GM18520 (cell line): Measurements from ENCODE around the gene DCAF11.
A peak's percentile ranks its signal among the peaks of the same experiment; 100 is the strongest.

ENCODE experiments used
- ATAC-seq: cut with Tn5 transposase; IDR thresholded peaks from one replicate; pipeline ENCODE4 v1.9.1; 2021; ENCODE audit not compliant: unreplicated experiment

The DCAF11 gene

DNA sequence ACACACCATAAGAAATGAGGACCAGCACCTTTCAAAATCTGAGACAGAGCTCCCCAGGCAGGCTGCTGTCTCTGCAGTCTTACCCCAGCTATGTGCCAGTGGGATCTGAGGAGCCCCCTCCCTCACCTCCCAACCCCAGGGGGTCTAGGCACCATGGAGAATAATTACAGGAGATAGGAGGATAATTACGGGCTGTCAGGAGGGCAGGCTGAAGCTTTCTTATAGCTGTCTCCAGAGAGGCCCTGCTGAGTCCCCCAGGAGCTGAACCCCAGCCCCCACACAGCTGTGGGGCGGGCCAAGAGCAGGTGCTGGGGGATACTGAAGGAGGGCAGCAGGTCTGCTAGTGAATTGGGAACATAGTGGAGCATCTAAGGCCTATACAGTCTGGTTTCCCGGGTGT, 36.4 kb upstream of the DCAF11 start:
- ATAC-seq = no peak

DNA sequence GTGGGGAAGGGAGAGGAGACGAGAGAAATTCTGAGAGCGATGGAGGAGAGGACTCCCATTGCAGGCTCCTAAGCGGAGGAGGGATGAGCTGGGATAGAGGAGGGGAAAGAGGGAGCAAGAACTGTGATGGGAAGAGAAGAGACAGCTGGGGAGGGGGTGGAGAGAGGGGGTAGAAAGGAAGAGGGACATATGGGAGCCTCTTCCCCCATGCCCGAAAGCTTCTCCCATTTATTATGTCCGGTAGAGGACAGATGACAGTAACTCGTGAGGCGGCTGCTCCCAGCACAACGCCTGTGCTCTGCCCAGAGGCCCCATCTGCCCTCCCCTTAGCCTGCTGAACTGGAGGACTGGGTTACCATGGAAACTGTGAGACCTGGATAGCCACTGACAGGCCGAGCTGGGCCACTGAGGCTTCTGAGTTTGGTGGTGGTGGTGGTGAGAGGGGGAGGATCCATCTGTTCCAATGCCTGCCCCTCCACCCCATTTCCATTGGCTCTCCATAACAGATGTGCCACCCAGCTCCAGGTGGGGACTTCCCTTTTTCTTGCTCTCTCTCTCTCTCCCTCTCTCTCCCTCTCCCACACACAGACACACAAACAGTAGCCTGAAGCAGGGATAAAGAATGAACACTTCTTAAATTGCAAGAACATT, 35.0 kb upstream of the DCAF11 start:
- ATAC-seq = no peak

- no peak for ATAC-seq
Measured at GRCh38 chr14:24080142-24080530, 34.4 kb upstream of the DCAF11 start.

- peak; percentile 76 for ATAC-seq
Measured at GRCh38 chr14:24080888-24081738, 33.5 kb upstream of the DCAF11 start.

DNA sequence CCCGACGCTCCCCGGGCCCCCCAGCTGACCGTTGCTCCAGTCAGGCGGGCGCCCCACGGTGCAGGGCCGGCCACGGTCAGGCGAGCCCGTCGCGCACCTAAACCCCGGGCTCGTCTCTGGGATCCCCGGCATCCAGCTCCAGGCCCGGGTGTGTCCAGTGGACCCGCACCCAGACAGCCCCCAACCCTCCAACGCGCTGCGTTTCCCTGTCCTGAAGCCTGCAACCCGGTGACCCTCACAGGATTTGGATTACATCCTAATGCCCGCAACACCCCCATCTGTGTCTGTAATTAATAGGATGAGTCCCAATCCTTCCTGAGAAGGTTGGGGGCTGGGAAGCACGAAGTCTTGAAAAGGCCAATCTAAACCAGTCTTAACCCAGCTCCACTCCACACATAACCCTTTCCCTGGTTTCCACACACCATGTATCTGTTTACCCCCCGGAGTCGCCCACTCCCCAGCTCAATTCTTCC, 32.8 kb upstream of the DCAF11 start:
- no peak for ATAC-seq

GRCh38 chr14:24082411-24083080, 32.0 kb upstream of the DCAF11 start:
- no peak for ATAC-seq

- no peak for ATAC-seq
Measured at GRCh38 chr14:24083462-24083861, 31.1 kb upstream of the DCAF11 start.

GRCh38 chr14:24084440-24084839, 30.1 kb upstream of the DCAF11 start:
- ATAC-seq = no peak

DNA sequence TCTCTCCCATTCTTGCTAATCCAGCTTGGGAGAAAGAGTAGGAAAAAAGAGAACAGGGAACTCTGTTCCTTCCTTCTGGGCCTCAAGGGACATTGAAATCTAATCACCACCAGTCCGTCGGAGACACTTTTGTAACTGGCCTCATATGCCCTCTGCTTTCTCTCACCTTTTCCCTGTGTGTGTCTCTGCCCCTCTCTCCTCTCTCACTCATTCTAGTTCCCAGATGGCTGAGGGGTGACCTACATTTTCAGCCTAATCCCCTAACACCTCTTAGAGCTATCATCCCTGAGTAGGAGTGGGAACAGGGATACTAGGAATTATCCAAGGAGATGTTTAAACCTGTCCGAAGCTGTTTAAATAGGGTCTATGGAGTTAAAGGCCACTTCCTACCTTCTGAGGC, 29.4 kb upstream of the DCAF11 start:
- ATAC-seq = no peak

- no peak for ATAC-seq
Measured at GRCh38 chr14:24086193-24086955, 28.2 kb upstream of the DCAF11 start.

GRCh38 chr14:24087004-24087403, 27.6 kb upstream of the DCAF11 start:
- no peak for ATAC-seq

DNA sequence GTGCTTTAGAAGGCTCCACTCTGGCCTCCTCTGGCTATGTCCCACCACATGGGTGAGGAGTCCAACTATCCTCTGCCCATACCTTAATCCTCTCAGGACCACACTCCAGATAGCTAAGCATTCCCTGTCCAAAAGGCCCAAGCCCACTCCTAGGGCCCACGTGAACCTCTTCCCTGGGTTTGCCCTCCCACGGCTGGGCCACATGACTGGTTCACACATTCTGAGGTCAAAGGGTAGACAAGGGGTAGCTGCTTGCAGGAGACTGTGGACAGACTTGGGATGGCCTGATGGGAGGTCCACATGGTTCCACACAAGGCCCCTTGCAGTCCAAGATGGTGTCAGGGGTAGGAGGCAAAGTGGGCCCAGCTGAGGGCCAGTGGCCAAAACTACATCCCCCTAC, 26.5 kb upstream of the DCAF11 start:
- no peak for ATAC-seq

- no peak for ATAC-seq
Measured at GRCh38 chr14:24089890-24090289, 24.7 kb upstream of the DCAF11 start.

GRCh38 chr14:24092110-24092504, 22.5 kb upstream of the DCAF11 start:
- ATAC-seq = no peak

DNA sequence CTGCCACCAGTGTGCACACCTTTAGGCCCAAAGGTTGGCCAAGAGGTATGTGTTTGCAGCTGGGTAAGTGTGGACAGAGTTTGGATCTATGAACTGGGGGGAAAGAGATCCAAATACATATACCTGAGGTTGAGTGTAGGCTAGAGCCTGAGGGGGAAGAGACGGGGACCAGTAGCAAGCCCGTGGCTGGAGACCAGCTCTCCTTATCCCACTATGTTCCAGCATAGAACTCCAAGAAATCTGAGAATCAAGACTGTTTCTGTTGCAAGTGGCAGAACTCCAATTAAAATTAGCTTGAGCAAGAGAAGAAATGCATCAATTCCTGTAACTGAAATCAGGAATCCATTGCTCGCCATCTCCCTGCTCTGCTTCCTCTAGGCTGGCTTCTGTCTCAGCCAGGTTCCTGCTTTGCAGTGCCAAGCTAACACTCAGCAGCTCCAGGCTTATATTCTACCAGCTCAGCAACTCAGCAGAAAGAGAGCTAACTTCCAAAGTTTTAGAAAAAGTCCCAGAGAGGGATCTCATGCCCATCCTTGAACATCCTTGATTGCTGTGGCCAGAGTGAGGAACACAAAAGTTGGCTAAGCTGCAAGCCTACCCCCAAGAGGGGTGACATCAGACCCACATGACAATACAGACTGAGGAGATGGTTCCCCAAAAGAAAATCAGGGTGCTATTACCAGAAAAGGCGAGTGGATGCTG, 21.9 kb upstream of the DCAF11 start:
- ATAC-seq = no peak

DNA sequence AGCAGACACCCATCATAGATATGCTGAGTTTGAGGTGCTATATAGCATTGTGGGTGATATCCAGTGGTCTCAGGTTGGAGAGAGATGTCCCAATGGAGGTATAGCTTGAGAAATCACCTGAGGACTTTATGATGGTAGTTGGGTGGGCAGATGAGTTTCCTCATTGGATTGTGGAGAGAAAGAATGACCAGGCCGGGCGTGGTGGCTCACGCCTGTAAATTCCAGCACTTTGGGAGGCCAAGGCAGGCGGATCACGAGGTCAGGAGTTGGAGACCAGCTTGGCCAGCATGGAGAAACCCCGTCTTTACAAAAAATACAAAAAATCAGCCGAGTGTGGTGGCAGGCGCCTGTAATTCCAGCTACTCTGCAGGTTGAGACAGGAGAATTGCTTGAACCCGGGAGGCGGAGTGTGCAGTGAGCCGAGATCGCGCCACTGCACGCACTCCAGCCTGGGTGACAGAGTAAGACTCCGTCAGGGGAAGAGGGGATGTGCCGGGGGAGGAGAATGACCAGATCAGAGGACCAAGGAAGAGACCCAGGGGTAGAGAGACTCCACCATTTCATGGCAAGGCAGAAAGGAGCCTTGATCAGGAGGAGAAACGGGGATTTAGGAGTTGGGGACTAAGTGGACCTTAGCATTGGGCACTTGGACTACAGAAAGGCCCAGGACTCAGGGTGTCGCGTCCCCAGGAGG, 21.2 kb upstream of the DCAF11 start:
- ATAC-seq = no peak

DNA sequence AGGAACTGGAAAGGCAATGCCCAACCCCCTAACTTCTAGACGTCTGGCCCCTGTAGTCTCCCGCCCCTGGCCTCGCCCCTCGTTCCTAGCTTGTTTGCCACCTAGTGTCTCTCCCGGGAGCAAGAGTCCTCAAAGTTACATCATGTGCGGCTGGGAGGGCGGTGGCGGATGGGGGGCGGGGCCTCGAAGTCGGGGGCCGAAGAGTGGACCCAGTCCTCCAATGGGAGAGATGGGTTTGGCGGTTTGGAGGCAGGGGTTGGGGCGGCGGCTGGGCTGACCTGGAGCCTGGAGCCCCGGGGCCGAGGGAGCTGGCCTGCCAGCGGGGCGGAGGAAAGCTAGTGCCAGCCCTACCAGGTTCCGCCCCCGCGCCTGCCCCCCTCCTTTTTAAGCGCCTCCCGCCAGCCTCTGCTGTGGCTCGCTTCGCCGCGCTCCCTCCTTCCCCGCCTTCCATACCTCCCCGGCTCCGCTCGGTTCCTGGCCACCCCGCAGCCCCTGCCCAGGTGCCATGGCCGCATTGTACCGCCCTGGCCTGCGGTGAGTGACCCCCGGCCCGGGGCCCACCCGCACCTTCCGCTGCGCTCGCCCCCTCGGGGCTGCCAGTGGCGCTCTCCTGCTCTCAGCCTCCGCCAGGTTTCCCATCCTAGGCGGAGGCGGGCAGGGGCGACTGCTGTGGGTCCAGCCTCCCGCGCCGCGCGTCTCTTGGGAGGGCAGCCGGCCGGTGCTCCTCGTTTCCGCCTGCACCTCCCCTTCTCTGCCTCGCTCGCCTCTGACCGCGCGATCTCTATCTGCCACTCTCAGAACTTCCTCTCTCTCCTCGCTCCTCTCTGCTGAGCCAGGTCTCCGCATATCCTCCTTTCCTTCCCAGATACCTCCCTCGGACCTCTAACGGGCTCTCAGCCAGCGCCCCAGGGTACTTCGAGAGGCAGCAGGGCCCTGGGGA, 20.4 kb upstream of the DCAF11 start, which contains the start of gene PCK2:
PCK2 (plus strand) TSS at position 411 of the 940 bp plus-strand sequence; CDS start at position 506, 95 bp downstream.
- peak; percentile 40 for ATAC-seq

- no peak for ATAC-seq
Measured at GRCh38 chr14:24094841-24095270, 19.7 kb upstream of the DCAF11 start.
